ENCODE measurements around the gene PCK2. TPM values are rescaled to one million over a fixed set of nuclear protein-coding genes. Genes with fewer than 3 reads are reported as not detected.
A peak's percentile ranks its signal among the peaks of the same experiment; 100 is the strongest.

The PCK2 gene
- total and polyA plus RNA-seq, 2 of the 13 experiments (the other 11 are each of a cell fraction or from before 2014, with no cell fraction given) = 129 to 272 TPM

- TF ChIP-seq ATF3 (CRISPR knock-in tag; IDR thresholded peaks at IDR 0.05) (peak; percentile 10; the same call in 1 of the 2 replicates), ZNF550 (CRISPR knock-in tag; IDR thresholded peaks at IDR 0.05; ENCODE audit: borderline replicate concordance) (0 out of 2 replicates have a peak, but pooled peaks have one; percentile 30), ZNF746 (CRISPR knock-in tag; IDR thresholded peaks at IDR 0.05) (no peak), TRIM22 (IDR thresholded peaks at IDR 0.05) (no peak), ZBTB10 (CRISPR knock-in tag; IDR thresholded peaks at IDR 0.05; ENCODE audit: borderline replicate concordance) (no peak), HMGXB4 (CRISPR knock-in tag; IDR thresholded peaks at IDR 0.05; ENCODE audit: borderline replicate concordance in 1 of 2, low read depth in 1 of 2) (peak in 1 of 2 experiments; percentile 20; a peak in 1 of 4 replicates), ZNF501 (CRISPR knock-in tag; IDR thresholded peaks at IDR 0.05) (no peak), SMAD1 (CRISPR knock-in tag; IDR thresholded peaks at IDR 0.05; ENCODE audit: borderline replicate concordance, low read depth) (0 out of 2 replicates have a peak, but pooled peaks have one; percentile 29), TOE1 (CRISPR knock-in tag; IDR thresholded peaks at IDR 0.05) (no peak), ZNF256 (CRISPR knock-in tag; conservative IDR thresholded peaks at IDR 0.05) (peak; percentile 73; the same call in 1 of the 2 replicates), DMTF1 (CRISPR knock-in tag; IDR thresholded peaks at IDR 0.05) (peak; percentile 80; the same call in 1 of the 2 replicates), ZNF713 (CRISPR knock-in tag; IDR thresholded peaks at IDR 0.05) (peak; percentile 61; the same call in 1 of the 2 replicates), ZNF850 (CRISPR knock-in tag; conservative IDR thresholded peaks at IDR 0.05) (no peak), SOX5 (CRISPR knock-in tag; IDR thresholded peaks at IDR 0.05; ENCODE audit: borderline replicate concordance) (no peak; the same call in 1 of the 2 replicates), XBP1 (CRISPR knock-in tag; IDR thresholded peaks at IDR 0.05) (no peak), ZNF781 (CRISPR knock-in tag; IDR thresholded peaks at IDR 0.05; ENCODE audit: borderline replicate concordance, not compliant biosample characterization) (peak; percentile 75), ATRX (CRISPR knock-in tag; IDR thresholded peaks at IDR 0.05; ENCODE audit: borderline replicate concordance) (no peak), ZNF790 (CRISPR knock-in tag; IDR thresholded peaks at IDR 0.05; ENCODE audit: borderline replicate concordance) (no peak), TFAP4 (IDR thresholded peaks at IDR 0.05; ENCODE audit: borderline replicate concordance, low read depth) (no peak; the same call in 1 of the 2 replicates)
Measured at GRCh38 chr14:24147761-24148428, 53.8 kb downstream of the PCK2 start (continued).
